Activated T-cell treated with anti-CD3 and anti-CD28 coated beads, Interleukin-2, amount 50 U/mL, for 1 hour (primary cell): ENCODE measurements around the gene PCDH9.
"Not testable (repeated sequence)": the region's sequence is repeated elsewhere in the genome, so short reads cannot be mapped to it uniquely, and the experiment has no call there.

Source experiments
- DNase-seq: peaks from one replicate; pipeline ENCODE4 v3.0.0-alpha.2; 2020

Gene PCDH9

DNA sequence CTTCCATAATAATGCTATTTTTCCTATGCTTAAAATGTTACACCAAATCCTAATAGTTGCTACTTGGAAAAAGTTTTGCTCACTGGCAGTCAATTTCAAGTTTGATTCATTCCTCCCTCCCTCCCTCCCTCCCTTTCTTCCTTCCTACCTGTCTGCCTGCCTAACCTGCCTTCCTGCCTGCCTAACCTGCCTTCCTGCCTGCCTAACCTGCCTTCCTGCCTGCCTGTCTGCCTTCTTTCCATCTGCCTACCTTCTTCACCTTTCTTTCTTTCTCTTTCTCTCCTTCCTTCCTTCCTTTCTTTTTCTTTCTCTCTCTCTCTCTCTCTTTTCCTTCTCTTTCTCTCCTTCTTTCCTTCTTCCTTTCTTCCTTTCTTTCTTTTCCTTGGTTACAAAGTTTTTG lies 418.7 kb downstream of the PCDH9 start:
- no peak for DNase-seq

GRCh38 chr13:66809485-66809884 lies 420.7 kb downstream of the PCDH9 start:
- DNase-seq: no peak

DNA sequence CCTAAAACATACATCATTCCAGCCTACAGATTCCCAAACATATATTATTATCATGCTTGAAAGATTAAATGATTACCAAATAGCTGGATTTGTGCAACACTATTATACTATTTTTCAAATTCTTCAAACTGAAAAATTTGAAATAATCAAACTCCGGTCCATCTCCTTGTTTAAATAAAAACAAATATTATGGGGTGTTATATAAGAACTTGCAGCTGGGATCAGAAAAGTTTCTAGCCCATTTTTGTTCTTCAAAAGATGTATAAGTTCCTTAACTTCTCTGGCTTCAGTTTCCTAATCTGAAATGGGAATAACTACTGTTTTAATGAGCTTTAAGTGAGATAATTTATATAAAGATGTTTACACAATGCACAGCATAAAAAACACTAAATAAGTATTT lies 422.9 kb downstream of the PCDH9 start:
- no peak for DNase-seq

DNA sequence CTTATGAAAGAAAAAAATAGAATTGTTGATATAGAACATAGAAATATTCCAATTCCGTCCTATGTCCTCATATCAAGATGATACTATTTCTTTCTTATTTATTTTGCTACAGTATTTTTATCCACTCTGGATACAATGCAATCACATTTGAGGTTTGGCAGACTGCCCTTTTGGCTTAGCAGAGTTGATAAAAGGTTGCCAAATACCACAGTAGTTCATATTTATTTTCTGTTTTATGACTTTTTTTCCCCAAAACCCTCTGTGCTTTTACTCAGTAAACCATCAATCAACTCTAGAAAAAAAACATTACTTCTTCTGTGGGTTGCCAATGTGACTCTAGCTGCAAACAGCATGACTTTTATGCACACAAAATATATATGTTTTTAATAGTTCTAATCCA lies 424.5 kb downstream of the PCDH9 start:
- DNase-seq: no peak

- no peak for DNase-seq
Measured at GRCh38 chr13:66803808-66804456, 426.2 kb downstream of the PCDH9 start.

- no peak for DNase-seq
Measured at GRCh38 chr13:66803013-66803807, 426.9 kb downstream of the PCDH9 start.

DNA sequence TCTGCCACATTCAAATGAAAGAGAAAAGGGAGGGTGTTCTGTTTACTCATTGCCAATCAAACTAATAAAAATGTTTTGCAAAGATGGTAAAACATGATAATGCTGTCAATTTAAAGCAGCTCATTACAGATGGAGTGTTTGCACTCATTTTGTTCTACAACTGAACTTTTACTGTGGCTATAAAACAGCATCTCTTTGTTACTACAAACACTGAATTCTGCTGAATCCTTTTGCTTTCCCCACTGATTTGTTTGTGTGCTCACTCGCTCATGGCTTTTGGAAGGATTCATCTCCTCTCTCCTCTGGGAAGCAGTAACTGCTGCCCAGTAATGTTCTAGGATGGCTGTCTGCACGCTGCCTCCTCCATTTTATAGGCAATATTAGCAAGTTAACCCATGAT lies 434.5 kb downstream of the PCDH9 start:
- DNase-seq: no peak

DNA sequence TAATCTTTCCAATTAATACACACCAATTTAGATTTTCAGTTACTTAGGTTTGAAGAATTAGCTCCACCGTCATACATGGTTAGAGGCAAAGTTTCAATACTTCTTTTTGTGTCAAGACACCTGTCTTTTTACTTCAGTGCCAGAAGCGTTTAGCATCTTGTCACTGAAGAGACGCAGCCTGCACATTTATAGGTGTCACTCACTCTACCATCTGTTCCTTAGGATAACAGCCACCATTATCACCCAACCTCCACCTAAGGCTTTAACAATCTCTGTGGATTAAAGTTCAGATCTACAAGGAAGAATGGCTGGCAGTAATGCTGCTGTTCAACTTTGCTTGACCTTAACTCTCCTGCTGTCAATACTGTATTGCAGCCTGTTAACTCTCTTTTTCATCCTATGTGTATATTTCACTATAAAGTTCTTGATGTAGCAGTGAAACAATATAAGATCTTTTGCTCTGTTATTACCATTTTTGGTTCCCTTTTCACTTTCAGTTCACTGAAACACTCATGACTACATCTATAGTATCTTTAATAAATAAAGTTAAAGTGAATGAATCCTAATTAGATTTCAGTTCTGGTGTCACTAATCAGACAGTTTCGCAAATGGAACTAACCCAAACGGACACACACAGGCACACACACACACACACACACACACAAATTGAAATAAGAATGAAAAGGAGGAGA lies 435.6 kb downstream of the PCDH9 start:
- DNase-seq: no peak

GRCh38 chr13:66790861-66791260 lies 439.3 kb downstream of the PCDH9 start:
- no peak for DNase-seq

GRCh38 chr13:66781241-66781640 lies 448.9 kb downstream of the PCDH9 start:
- DNase-seq: no peak

- no peak for DNase-seq
Measured at GRCh38 chr13:66780814-66781213, 449.3 kb downstream of the PCDH9 start.

DNA sequence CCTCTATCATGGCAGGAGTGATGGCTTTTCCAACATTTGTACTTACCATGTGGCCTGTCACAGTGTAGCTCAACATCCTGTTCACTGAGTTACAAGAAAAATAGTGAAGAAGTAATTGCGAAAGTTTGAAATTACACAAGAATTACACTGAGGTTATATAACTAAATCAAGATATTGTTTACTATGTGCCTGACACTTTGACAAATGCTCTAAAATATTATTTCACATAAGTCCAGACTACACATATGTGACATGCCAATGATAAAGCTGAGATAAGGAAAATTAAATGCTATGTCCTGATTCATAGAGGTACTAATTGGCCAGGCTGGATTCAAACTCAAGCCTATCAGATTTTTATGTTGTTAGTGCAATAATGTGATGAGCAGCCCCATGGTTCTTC lies 451.7 kb downstream of the PCDH9 start:
- no peak for DNase-seq

DNA sequence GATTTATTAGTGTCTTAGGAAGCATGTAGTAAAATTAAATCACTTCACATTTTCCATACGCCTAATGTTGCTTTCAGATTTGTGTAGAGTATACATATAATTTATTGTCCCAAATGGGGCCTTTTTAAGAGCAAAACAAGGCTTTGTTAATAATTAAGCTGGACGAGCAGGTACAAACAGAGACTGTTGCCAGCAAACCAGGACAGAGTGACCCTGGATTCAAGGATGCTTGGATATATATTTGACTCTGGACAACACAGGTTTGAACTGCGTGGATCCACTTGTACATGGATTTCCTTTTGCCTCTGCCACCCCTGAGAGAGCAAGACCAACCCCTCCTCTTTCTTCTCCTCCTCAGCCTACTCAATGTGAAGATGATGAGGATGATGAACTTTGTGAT lies 454.9 kb downstream of the PCDH9 start:
- DNase-seq: no peak

GRCh38 chr13:66774046-66774445 lies 456.1 kb downstream of the PCDH9 start:
- DNase-seq: no peak

DNA sequence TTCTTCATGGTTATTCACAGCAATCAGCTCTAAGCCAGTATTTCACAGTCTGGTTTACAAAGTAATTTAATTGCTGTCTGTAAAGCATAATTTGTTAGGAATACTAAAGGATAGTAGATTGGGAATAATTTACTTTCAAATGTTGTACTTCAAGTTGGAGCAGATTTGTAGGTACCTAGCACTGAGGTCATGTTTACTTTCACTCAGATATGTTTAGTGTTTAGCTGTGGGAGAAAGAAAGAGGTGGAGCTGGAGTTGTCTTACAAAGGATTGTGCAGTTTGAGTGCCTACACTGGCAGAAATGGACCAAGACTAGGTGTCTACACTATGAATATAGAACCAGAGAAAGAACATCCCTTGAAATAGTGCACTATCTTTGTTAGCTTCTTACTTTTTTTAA lies 464.6 kb downstream of the PCDH9 start:
- DNase-seq: no peak

- not testable (repeated sequence) for DNase-seq
Measured at GRCh38 chr13:66760678-66761077, 469.5 kb downstream of the PCDH9 start.

GRCh38 chr13:66759919-66760318 lies 470.2 kb downstream of the PCDH9 start:
- DNase-seq: no peak

DNA sequence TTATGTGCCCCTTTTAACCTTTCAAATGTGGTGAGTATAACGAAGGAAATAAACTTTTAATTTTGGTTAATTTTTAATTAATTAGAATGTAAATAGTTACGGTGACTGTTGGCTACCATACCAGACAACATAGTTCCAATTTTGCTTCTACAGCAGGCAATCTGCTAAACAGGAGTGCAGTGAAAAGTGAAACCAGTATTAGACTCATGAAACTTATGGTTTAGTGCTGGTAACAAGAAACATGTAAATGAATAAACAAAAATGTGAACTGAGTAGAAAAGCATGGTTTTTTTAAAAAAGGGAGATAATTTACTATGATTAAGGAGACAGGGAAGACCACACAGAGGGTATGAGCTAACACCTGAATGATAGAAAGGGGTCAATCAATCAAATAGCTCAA lies 478.4 kb downstream of the PCDH9 start:
- no peak for DNase-seq

DNA sequence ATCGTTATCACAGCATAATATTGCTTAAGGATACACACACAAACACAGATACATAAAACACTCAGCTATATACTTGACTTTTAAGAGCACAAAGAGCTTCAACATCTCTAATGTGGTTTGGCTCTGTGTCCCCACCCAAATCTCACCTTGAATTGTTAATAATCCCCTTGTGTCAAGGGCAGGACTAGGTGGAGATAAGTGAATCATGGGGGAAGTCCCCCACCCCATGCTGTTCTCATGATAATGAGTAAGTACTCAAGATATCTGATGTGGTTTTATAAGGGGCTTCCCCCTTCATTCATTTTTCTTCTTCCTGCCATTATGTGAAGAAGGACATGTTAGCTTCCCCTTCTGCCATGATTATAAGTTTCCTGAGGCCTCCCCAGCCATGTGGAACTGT lies 481.4 kb downstream of the PCDH9 start:
- DNase-seq: no peak

DNA sequence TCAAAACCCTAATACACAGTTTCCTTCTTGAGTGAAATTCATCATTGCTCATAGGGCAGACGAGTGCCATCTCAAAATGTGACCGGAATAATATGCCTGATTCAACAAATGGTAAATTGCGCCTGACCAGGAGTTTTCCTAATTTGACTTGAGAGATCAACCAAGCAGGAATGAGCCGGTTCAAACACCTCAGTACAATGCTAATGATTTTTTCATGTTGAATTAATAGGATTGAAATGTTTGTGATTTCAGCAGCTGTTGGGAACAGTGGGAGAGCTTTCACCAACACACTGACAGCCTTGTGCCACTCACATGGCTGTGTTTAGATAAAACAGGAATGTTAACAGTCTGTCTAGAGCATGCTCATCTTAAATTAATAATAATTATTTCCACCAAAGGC lies 484.8 kb downstream of the PCDH9 start:
- no peak for DNase-seq

GRCh38 chr13:66723576-66723975 lies 506.6 kb downstream of the PCDH9 start:
- DNase-seq: no peak

DNA sequence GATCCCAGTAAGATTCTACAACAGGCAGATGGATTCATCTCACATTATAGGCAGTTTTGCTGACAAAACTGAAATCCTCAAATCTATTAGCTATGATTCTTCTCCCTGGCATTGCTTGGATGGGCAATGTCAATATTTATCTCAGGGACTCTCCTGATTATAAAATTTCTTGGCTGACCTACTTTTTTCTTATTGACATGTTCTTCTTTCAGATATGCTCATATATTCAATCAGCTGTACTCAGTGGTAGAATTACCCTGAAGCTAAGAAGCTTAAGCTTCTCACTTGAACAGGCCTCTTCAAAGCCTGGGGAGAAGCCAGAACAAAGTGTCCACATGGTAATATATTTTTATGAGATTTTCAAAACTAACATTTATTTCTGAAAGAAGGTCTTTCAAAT lies 513.6 kb downstream of the PCDH9 start:
- no peak for DNase-seq

DNA sequence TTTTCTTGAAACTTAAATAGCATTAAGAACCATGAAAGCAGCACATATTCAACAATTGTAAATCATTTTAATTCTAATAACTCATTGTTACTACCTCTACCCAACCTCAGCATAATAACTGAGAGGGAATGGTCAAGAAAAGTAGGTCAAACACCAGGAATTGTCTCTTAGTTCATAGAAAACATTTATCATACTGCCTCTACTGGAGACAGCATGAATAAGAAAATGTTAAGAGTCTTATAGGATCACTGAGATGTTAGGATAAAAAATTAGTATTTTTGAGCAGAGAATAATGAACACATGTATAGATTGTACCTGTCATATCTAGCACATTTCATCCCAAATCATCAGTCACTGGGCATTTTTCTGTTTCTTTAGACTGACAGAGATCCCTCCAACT lies 515.3 kb downstream of the PCDH9 start:
- no peak for DNase-seq

- DNase-seq: no peak
Measured at GRCh38 chr13:66704110-66704509, 526.0 kb downstream of the PCDH9 start.
